ENCODE measurements around the gene CCDC124.

- TF ChIP-seq, protein P1, sequence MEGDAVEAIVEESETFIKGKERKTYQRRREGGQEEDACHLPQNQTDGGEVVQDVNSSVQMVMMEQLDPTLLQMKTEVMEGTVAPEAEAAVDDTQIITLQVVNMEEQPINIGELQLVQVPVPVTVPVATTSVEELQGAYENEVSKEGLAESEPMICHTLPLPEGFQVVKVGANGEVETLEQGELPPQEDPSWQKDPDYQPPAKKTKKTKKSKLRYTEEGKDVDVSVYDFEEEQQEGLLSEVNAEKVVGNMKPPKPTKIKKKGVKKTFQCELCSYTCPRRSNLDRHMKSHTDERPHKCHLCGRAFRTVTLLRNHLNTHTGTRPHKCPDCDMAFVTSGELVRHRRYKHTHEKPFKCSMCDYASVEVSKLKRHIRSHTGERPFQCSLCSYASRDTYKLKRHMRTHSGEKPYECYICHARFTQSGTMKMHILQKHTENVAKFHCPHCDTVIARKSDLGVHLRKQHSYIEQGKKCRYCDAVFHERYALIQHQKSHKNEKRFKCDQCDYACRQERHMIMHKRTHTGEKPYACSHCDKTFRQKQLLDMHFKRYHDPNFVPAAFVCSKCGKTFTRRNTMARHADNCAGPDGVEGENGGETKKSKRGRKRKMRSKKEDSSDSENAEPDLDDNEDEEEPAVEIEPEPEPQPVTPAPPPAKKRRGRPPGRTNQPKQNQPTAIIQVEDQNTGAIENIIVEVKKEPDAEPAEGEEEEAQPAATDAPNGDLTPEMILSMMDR (IDR thresholded peaks at IDR 0.05; ENCODE audit: low read depth, low read length): no peak
- no peak for TF ChIP-seq EZH2phosphoT487 (IDR thresholded peaks at IDR 0.05; ENCODE audit: low read depth)
Measured at GRCh38 chr19:17951990-17952976, 19.5 kb downstream of the CCDC124 start.
